HEK293T (cell line): ENCODE measurements around the gene FXYD4.

ENCODE experiments used
- ARNT ChIP-seq: fragments of 450-650 bp; IDR thresholded peaks from 2 replicates; pipeline ENCODE4 v1.6.1; 2017; ENCODE audit warnings: mild to moderate bottlenecking
- BHLHE40 ChIP-seq: fragments of 450-650 bp; IDR thresholded peaks from 2 replicates; pipeline ENCODE4 v1.6.1; 2016; ENCODE audit warnings: mild to moderate bottlenecking, moderate library complexity, borderline replicate concordance
- CTBP1 ChIP-seq: fragments of 450-650 bp; IDR thresholded peaks from 2 replicates; pipeline ENCODE4 v1.6.1; 2016; ENCODE audit warnings: borderline replicate concordance
- FOXA1 ChIP-seq: fragments of 450-650 bp; IDR thresholded peaks from 2 replicates; pipeline ENCODE4 v1.6.1; 2016; ENCODE audit warnings: mild to moderate bottlenecking
- FOXK2 ChIP-seq: fragments of 450-650 bp; IDR thresholded peaks from 2 replicates; pipeline ENCODE4 v1.6.1; 2016; ENCODE audit warnings: mild to moderate bottlenecking
- FOXM1 ChIP-seq: fragments of 450-650 bp; IDR thresholded peaks from 2 replicates; pipeline ENCODE4 v1.6.1; 2017; ENCODE audit warnings: mild to moderate bottlenecking, borderline replicate concordance
- HDGF ChIP-seq: fragments of 450-650 bp; IDR thresholded peaks from 2 replicates; pipeline ENCODE4 v1.6.1; 2017; ENCODE audit warnings: antibody characterized with exemption, borderline replicate concordance
- L3MBTL2 ChIP-seq: fragments of 450-650 bp; conservative IDR thresholded peaks from 2 replicates; pipeline ENCODE4 v1.6.1; 2016; ENCODE audit warnings: mild to moderate bottlenecking
- LEF1 ChIP-seq: fragments of 450-650 bp; IDR thresholded peaks from 2 replicates; pipeline ENCODE4 v1.6.1; 2017; ENCODE audit warnings: mild to moderate bottlenecking, borderline replicate concordance
- NFRKB ChIP-seq: fragments of 450-650 bp; IDR thresholded peaks from 2 replicates; pipeline ENCODE4 v1.6.1; 2016; ENCODE audit warnings: mild to moderate bottlenecking, moderate library complexity
- SP1 ChIP-seq: fragments of 450-650 bp; IDR thresholded peaks from 2 replicates; pipeline ENCODE4 v1.6.1; 2017
- SUZ12 ChIP-seq: fragments of 450-650 bp; IDR thresholded peaks from 2 replicates; pipeline ENCODE4 v1.6.1; 2016; ENCODE audit warnings: mild to moderate bottlenecking
- TARDBP ChIP-seq: fragments of 450-650 bp; IDR thresholded peaks from 2 replicates; pipeline ENCODE4 v1.6.1; 2016
- ZNF384 ChIP-seq: fragments of 450-650 bp; IDR thresholded peaks from 2 replicates; pipeline ENCODE4 v1.6.1; 2016

GRCh38 chr10:43333653-43334052 is 37.8 kb upstream of the FXYD4 start:
- no peak for TF ChIP-seq FOXK2
- TF ChIP-seq NFRKB: no peak
- no peak for TF ChIP-seq CTBP1
- no peak for TF ChIP-seq LEF1
- no peak for TF ChIP-seq FOXM1
- TF ChIP-seq SUZ12: no peak
- no peak for TF ChIP-seq HDGF
- TF ChIP-seq BHLHE40: no peak
- no peak for TF ChIP-seq L3MBTL2
- no peak for TF ChIP-seq ARNT
- TF ChIP-seq TARDBP: no peak
- TF ChIP-seq SP1: no peak
- TF ChIP-seq FOXA1: no peak
- TF ChIP-seq ZNF384: no peak
